Measurements from ENCODE around the gene ITPRIPL1.

The ITPRIPL1 gene

GRCh38 chr2:96336873-96337272 is 11.8 kb downstream of the ITPRIPL1 start:
- POLR2A ChIA-PET (ENCODE audit: low non-redundant PET) = no interaction called here
- H3K27ac ChIP-seq = no peak overlapping the region
- no peak for DNase-seq (ENCODE audit: low spot score)
- no peak for TF ChIP-seq CTCF (conservative IDR thresholded peaks at IDR 0.05; ENCODE audit: low read depth)
- CTCF ChIA-PET = interaction anchor here (0.6 to 1.0 kb wide), 3 partner anchors 9 to 145 kb away, joined by 3 to 4 read pairs (median 3); no protein-coding TSS in a partner anchor

GRCh38 chr2:96340493-96341414 is 15.6 kb downstream of the ITPRIPL1 start:
- ChIA-PET CTCF (no interaction called here), POLR2A (ENCODE audit: low non-redundant PET) (no interaction called here)
- TF ChIP-seq CTCF (conservative IDR thresholded peaks at IDR 0.05; ENCODE audit: low read depth) = no peak
- DNase-seq (ENCODE audit: low spot score) = no peak
- no peak overlapping the region for H3K27ac ChIP-seq

- no peak for DNase-seq (ENCODE audit: low spot score)
- ChIA-PET CTCF (interaction anchor here (0.6 kb wide), 1 partner anchor 16 kb away, joined by 3 read pairs; no protein-coding TSS in a partner anchor), POLR2A (ENCODE audit: low non-redundant PET) (no interaction called here)
- no peak for TF ChIP-seq CTCF (conservative IDR thresholded peaks at IDR 0.05; ENCODE audit: low read depth)
- no peak overlapping the region for H3K27ac ChIP-seq
These were observed 16.5 kb downstream of the ITPRIPL1 start for GRCh38 chr2:96341641-96342040.

- TF ChIP-seq CTCF (conservative IDR thresholded peaks at IDR 0.05; ENCODE audit: low read depth) = no peak
- POLR2A ChIA-PET (ENCODE audit: low non-redundant PET) = no interaction called here
- DNase-seq (ENCODE audit: low spot score) = no peak
- CTCF ChIA-PET = interaction anchor here (0.6 kb wide), 2 partner anchors 15 to 80 kb away, joined by 3 read pairs; no protein-coding TSS in a partner anchor
- no peak overlapping the region for H3K27ac ChIP-seq
These were observed 17.0 kb downstream of the ITPRIPL1 start for GRCh38 chr2:96342085-96342484.

- CTCF ChIA-PET = no interaction called here
- POLR2A ChIA-PET (ENCODE audit: low non-redundant PET) = no interaction called here
- H3K27ac ChIP-seq = no peak overlapping the region
- no peak for DNase-seq (ENCODE audit: low spot score)
- no peak for TF ChIP-seq CTCF (conservative IDR thresholded peaks at IDR 0.05; ENCODE audit: low read depth)
These were observed 18.9 kb downstream of the ITPRIPL1 start for GRCh38 chr2:96344011-96344410.

GRCh38 chr2:96345438-96345837 is 20.3 kb downstream of the ITPRIPL1 start:
- no peak for DNase-seq (ENCODE audit: low spot score)
- no peak for TF ChIP-seq CTCF (conservative IDR thresholded peaks at IDR 0.05; ENCODE audit: low read depth)
- POLR2A ChIA-PET (ENCODE audit: low non-redundant PET) = interaction anchor here (0.5 to 0.6 kb wide), 2 partner anchors 15 to 37 kb away, joined by 8 to 9 read pairs; no protein-coding TSS in a partner anchor
- CTCF ChIA-PET = interaction anchor here (0.9 kb wide), 1 partner anchor 9 kb away, joined by 3 read pairs; no protein-coding TSS in a partner anchor
- H3K27ac ChIP-seq = no peak overlapping the region
